Upper lobe of left lung (tissue), 6 donors: ENCODE measurements around the gene FOXL3. TPM values are rescaled to one million over a fixed set of nuclear protein-coding genes. Genes with fewer than 3 reads are reported as not detected.
A peak's percentile ranks its signal among the peaks of the same experiment; 100 is the strongest.

Experiments
- ATAC-seq, 2 donors: fragments of 200-7000 bp; cut with Tn5 transposase; one replicate each; pipeline ENCODE4 v1.9.1; 2022; ENCODE audit warnings: mild to moderate bottlenecking in 2 of 2, moderate library complexity in 2 of 2; ENCODE audit not compliant: low FRiP score in 2 of 2
- DNase-seq, 2 donors: peaks; one replicate each; pipeline ENCODE4 v3.0.0-alpha.2; 2019 to 2020
- H3K27ac ChIP-seq, 4 donors: fragments of 200-600 bp; sonication (generic); one replicate each; pipeline ENCODE4 v1.5.1; 2016 to 2019
- H3K27me3 ChIP-seq, 4 donors: fragments of 200-600 bp; sonication (generic); one replicate each; pipeline ENCODE4 v1.5.1; 2017 to 2019
- H3K36me3 ChIP-seq, 4 donors: fragments of 200-600 bp; sonication (generic); one replicate each; pipeline ENCODE4 v1.5.1; 2016 to 2019
- H3K4me1 ChIP-seq, 4 donors: fragments of 200-600 bp; sonication (generic); one replicate each; pipeline ENCODE4 v1.5.1; 2018 to 2019
- H3K4me3 ChIP-seq, 4 donors: fragments of 200-600 bp; sonication (generic); one replicate each; pipeline ENCODE4 v1.5.1; 2017 to 2019; ENCODE audit warnings: mild to moderate bottlenecking in 2 of 4, moderate library complexity in 1 of 4
- H3K9me3 ChIP-seq, 4 donors: fragments of 200-600 bp; sonication (generic); one replicate each; pipeline ENCODE4 v1.5.1; 2018 to 2019
- EP300 ChIP-seq, 4 donors: sonication (generic); formaldehyde crosslinking; IDR thresholded peaks; one replicate each; pipeline ENCODE4 v1.5.1; 2017; ENCODE audit warnings: antibody characterized with exemption in 4 of 4, control low read depth in 2 of 4
- POLR2A ChIP-seq, 4 donors: fragments of 450-650 bp; IDR thresholded peaks; one replicate each; pipeline ENCODE4 v1.5.1; 2016 to 2017; ENCODE audit warnings: antibody characterized with exemption in 4 of 4, mild to moderate bottlenecking in 2 of 4
- POLR2AphosphoS5 ChIP-seq, 2 donors: sonication (generic); formaldehyde crosslinking; IDR thresholded peaks; one replicate each; pipeline ENCODE4 v1.5.1; 2017; ENCODE audit warnings: antibody characterized with exemption in 2 of 2
- WGBS, 2 donors: methylation state at CpG; one replicate each; pipeline ENCODE4 v1.1.5; 2017 to 2018; 5-methylcytosine and 5-hydroxymethylcytosine counted together
- total RNA-seq, 6 donors: library from RNA; depleted of rRNA in 4 of 6; stranded (reverse); fragments of >200 nt in 4 of 6; gene quantifications; one replicate each; pipeline versions ENCODE4 v1.1.0 to v1.2.1, GENCODE V29; 2016 to 2021
- TF ChIP-seq, protein P1 (sequence below), 6 experiments: fragments of 450-650 bp in 4 of 6; fragments of 200-600 bp in 2 of 6; sonication (generic) in 2 of 6; IDR thresholded peaks; one replicate each; pipeline ENCODE4 v1.5.1; 2016 to 2019; ENCODE audit warnings: antibody characterized with exemption in 6 of 6
- donor health status: DM: no; HTN: no; CAD: no; lungs with moderate emphysema.
- donor health status: DM: no; HTN: yes; CAD: no; lungs with severe emphysema.

Gene FOXL3
- total RNA-seq, 6 donors from 2014 or later = not detected

DNA sequence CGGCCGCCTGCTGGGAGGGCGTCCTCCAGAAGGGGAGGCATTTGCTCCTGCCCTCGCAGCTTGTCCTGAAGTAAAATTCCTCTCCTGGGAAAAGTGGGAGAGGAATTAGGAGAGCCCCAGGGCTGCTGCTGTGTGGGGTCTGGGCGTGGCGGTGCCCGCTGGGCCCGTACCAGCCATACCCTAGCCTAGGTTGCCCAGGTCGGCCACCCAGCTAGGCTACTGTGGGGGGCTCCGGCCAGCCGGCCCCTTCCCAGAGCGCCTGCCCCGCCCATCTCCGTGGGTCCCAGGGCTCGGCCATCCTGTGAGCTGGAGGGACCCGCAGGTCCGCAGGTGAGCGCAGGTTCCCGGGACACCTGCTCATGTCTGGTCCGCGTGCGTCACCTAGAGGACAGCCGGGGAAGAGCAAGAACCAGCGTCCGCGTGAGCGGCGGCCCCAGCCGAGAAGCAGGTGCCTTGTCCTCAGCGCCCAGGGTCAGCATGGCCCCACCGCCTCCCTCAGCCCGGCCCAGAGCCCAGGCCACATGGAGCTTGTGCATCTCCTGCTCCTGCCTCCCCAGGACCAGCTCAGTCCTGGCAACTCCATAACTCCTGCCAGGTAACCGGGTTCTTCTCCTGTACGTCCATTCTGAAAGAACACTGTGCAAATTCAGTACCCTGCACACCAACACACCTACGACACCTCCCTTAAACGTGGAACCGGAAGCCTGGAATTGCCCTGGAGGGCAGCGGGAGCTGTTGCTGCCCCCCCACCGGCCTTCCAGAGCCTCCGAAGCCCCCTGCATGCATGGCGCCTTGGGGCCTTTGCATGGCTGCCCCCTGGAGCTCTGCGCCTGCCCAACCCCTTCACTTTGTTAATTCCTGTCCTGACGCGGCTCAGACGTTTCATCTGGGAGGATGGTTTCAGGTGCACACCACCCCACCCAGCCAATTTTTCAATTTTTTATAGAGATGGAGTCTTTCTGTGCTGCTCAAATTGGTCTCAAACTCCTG is 22.8 kb upstream of the FOXL3 start:
- 88 to 91% methylated on average over 16 to 43 of the region's 45 CpGs for WGBS, 2 donors
- Histone ChIP-seq H3K4me3 (no peak overlapping the region), H3K9me3 (peaks cover 0 to 13% (median 0%) of the 10 kb centered on the region in 4 donors), H3K4me1 (peaks cover 0 to 9% (median 7%) of the 10 kb centered on the region in 4 donors), H3K27me3 (no peaks in the 10 kb centered on the region), H3K27ac (no peak overlapping the region), H3K36me3 (no peaks in the 10 kb centered on the region)
- TF ChIP-seq, protein P1, sequence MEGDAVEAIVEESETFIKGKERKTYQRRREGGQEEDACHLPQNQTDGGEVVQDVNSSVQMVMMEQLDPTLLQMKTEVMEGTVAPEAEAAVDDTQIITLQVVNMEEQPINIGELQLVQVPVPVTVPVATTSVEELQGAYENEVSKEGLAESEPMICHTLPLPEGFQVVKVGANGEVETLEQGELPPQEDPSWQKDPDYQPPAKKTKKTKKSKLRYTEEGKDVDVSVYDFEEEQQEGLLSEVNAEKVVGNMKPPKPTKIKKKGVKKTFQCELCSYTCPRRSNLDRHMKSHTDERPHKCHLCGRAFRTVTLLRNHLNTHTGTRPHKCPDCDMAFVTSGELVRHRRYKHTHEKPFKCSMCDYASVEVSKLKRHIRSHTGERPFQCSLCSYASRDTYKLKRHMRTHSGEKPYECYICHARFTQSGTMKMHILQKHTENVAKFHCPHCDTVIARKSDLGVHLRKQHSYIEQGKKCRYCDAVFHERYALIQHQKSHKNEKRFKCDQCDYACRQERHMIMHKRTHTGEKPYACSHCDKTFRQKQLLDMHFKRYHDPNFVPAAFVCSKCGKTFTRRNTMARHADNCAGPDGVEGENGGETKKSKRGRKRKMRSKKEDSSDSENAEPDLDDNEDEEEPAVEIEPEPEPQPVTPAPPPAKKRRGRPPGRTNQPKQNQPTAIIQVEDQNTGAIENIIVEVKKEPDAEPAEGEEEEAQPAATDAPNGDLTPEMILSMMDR (IDR thresholded peaks at IDR 0.05) = peak in 3 of 6 experiments; percentile 12 to 44 (median 26)
- no peak for TF ChIP-seq POLR2A (IDR thresholded peaks at IDR 0.05)
- ATAC-seq (peak; percentile 12 to 20), DNase-seq (peak; percentile 30 to 86)

DNA sequence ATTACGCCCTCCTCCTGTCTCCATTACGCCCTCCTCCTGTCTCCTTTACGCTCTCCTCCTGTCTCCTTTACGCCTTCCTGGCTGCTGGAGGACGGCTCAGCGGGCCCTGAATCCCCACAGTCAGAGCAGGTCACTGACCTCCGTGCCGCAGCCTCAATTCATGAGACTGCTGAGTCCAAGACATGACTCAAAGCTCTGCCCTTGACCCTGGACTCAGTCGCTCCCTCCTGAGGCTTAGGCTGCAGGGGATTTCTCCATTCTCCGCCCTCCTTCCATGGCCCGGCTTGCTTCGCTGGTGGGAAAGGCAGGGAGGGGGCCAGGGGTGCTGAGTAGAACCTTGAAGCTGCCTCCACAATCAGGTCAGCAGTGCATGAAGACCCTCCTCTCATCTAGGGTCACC is 21.0 kb upstream of the FOXL3 start:
- WGBS, 2 donors = 79 to 90% methylated on average over 11 to 12 of the region's 12 CpGs
- TF ChIP-seq, protein P1 (IDR thresholded peaks at IDR 0.05) = no peak
- TF ChIP-seq POLR2A (IDR thresholded peaks at IDR 0.05) (no peak), EP300 (IDR thresholded peaks at IDR 0.05) (no peak), POLR2AphosphoS5 (IDR thresholded peaks at IDR 0.05) (no peak)
- Histone ChIP-seq H3K36me3 (no peaks in the 10 kb centered on the region), H3K4me1 (peaks cover 0 to 8% (median 7%) of the 10 kb centered on the region in 4 donors), H3K9me3 (peaks cover 0 to 15% (median 0%) of the 10 kb centered on the region in 4 donors), H3K4me3 (no peak overlapping the region), H3K27ac (no peak overlapping the region), H3K27me3 (no peaks in the 10 kb centered on the region)
- ATAC-seq = no peak
- DNase-seq = no peak

DNA sequence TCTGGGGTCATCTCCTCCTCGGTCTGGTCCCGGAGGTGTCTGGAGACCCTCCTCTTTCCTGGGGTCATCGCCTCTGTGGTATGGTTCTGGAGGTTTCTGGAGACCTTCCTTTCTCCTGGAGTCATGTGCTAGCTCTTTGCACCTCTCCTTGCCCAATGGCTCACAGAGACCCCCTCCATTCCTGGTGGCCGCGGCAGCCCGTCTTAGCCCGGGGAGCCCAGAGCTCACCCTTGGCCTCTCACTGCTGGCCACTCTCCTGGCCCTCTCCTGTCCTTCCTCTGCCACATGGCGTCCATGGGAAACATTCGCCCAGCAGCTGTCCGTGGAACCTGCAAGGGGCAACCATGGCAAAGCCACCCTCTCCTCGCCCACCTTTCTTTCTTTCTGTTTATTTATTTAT is 20.2 kb upstream of the FOXL3 start:
- DNase-seq = peak in 1 of 2 donors; percentile 71
- no peak for ATAC-seq
- peaks cover 0 to under 1% (median under 1%) of the 10 kb centered on the region in 4 donors for H3K4me1 ChIP-seq
- H3K36me3 ChIP-seq = no peaks in the 10 kb centered on the region
- TF ChIP-seq, protein P1 (IDR thresholded peaks at IDR 0.05) = no peak
- TF ChIP-seq EP300 (IDR thresholded peaks at IDR 0.05) (no peak), POLR2AphosphoS5 (IDR thresholded peaks at IDR 0.05) (no peak), POLR2A (IDR thresholded peaks at IDR 0.05) (no peak)
- peaks cover 0 to 15% (median 0%) of the 10 kb centered on the region in 4 donors for H3K9me3 ChIP-seq
- WGBS, 2 donors = 81 to 88% methylated on average over 9 to 11 of the region's 11 CpGs
- H3K27ac ChIP-seq = no peak overlapping the region
- no peaks in the 10 kb centered on the region for H3K27me3 ChIP-seq
- H3K4me3 ChIP-seq = no peak overlapping the region

DNA sequence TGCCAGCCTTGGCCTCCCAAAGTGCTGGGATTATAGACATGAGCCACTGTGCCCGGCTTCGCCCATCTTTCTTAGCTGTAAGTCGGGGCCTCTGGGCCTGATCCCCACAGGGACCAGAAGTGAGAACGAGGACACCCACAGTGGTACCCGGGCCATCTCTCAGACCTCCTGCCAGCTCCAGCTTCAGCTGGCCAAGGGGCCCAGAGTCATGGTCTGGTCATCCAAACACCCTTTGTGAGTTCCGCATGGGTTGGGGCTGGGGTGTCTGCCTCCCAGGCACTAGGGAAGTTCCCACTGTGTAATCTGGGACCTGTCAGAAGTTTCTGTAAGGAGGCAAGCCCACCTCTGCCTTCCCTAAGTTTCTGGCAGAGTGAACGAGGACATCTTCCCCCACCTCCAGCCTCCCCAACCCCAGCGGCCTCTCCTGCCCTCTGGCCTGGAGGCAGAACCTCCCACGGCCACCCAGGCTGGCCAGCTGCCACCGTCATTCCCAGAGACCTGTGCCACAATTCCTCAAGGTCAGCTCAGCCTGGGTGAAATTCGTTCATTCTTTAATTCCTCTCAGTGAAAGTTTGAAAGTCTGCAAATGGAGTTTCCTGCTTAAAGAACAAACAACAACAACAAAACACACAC is 19.5 kb upstream of the FOXL3 start:
- Histone ChIP-seq H3K4me3 (no peak overlapping the region), H3K36me3 (no peaks in the 10 kb centered on the region), H3K4me1 (no peaks in the 10 kb centered on the region), H3K27me3 (no peaks in the 10 kb centered on the region), H3K27ac (no peak overlapping the region), H3K9me3 (peaks cover 0 to 15% (median 0%) of the 10 kb centered on the region in 4 donors)
- no peak for TF ChIP-seq POLR2AphosphoS5 (IDR thresholded peaks at IDR 0.05)
- TF ChIP-seq POLR2A (IDR thresholded peaks at IDR 0.05) = no peak
- no peak for TF ChIP-seq EP300 (IDR thresholded peaks at IDR 0.05)
- TF ChIP-seq, protein P1 (IDR thresholded peaks at IDR 0.05) = no peak
- WGBS, 2 donors = 58 to 77% methylated on average over 8 to 11 of the region's 11 CpGs
- ATAC-seq (no peak), DNase-seq (no peak)
